ENCODE measurements around the gene YWHAB. TPM values are rescaled to one million over a fixed set of nuclear protein-coding genes. Genes with fewer than 3 reads are reported as not detected.

YWHAB gene
- total RNA-seq, 1 experiment from 2014 or later: 267 TPM

DNA sequence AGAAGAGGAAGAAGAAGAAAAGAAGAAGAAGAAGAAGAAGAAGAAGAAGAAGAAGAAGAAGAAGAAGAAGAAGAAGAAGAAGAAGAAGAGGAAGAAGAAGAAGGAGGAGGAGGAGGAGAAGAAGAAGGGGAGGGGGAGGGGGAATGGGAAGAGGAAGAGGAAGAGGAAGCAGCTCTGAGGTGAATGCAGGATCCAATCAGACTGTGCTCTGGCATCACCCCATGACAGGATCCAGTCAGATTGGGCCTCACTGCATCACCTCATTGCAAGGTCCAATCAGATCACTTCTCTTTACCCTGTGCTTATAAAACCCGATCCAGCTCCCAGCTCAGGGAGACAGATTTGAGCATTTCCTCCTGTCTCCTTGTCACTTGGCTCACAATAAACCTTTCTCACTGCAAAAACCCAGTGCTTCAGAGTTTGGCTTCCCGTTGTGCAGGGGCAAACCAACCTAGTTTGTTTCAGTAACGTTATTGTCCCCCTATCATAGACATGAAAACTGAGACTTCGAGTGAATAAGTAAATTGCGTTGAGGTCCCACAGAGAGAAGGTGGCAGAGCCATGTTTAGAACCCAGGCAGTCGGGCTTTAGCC is 28.6 kb upstream of the YWHAB start:
- ChIA-PET POLR2A (no interaction called here), CTCF (interaction anchor here (0.6 kb wide), 1 partner anchor 22 kb away, joined by 3 read pairs; no protein-coding TSS in a partner anchor)
- ATAC-seq: no peak
- Histone ChIP-seq H3K4me3 (ENCODE audit: low read depth in 2 of 2, low read length in 2 of 2) (no peak overlapping the region), H3K27ac (ENCODE audit: low read length) (no peak overlapping the region), H3K27me3 (ENCODE audit: control insufficient read depth, insufficient read depth, low read length) (no peaks in the 10 kb centered on the region), H3K36me3 (ENCODE audit: control insufficient read depth, insufficient read depth, low read length) (no peaks in the 10 kb centered on the region), H3K9me3 (ENCODE audit: control insufficient read depth, insufficient read depth, low read depth, low read length) (no peaks in the 10 kb centered on the region), H3K4me1 (ENCODE audit: control insufficient read depth, insufficient read depth, low read length) (no peaks in the 10 kb centered on the region)
- no TSS peak for BruUV-seq (replicated peaks)
- in situ Hi-C loops (cut with HindIII; ENCODE audit: low pct_unique_long_range_greater_than_20kb, low sequenced_read_pairs): no loop called here
- no peak for TF ChIP-seq REST (IDR thresholded peaks at IDR 0.05; ENCODE audit: insufficient read depth in 1 of 2, low read depth in 2 of 2, low read length in 1 of 2)
- TF ChIP-seq POLR2AphosphoS5 (IDR thresholded peaks at IDR 0.05; ENCODE audit: low read depth, low read length): no peak
- TF ChIP-seq, protein P1, sequence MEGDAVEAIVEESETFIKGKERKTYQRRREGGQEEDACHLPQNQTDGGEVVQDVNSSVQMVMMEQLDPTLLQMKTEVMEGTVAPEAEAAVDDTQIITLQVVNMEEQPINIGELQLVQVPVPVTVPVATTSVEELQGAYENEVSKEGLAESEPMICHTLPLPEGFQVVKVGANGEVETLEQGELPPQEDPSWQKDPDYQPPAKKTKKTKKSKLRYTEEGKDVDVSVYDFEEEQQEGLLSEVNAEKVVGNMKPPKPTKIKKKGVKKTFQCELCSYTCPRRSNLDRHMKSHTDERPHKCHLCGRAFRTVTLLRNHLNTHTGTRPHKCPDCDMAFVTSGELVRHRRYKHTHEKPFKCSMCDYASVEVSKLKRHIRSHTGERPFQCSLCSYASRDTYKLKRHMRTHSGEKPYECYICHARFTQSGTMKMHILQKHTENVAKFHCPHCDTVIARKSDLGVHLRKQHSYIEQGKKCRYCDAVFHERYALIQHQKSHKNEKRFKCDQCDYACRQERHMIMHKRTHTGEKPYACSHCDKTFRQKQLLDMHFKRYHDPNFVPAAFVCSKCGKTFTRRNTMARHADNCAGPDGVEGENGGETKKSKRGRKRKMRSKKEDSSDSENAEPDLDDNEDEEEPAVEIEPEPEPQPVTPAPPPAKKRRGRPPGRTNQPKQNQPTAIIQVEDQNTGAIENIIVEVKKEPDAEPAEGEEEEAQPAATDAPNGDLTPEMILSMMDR (IDR thresholded peaks at IDR 0.05): no peak
- no peak for TF ChIP-seq TCF7L2 (IDR thresholded peaks at IDR 0.05; ENCODE audit: low read depth, low read length)
- no peak for TF ChIP-seq SIN3A (IDR thresholded peaks at IDR 0.05; ENCODE audit: borderline replicate concordance, insufficient read depth, low read depth, low read length)
- intact Hi-C loops (cut with micrococcal nuclease; ENCODE audit: unreplicated experiment): no loop called here
- no peak for DNase-seq (ENCODE audit: low read depth, low spot score)

- CTCF ChIA-PET: no interaction called here
- in situ Hi-C loops (cut with HindIII; ENCODE audit: low pct_unique_long_range_greater_than_20kb, low sequenced_read_pairs): no loop called here
- Histone ChIP-seq H3K4me3 (ENCODE audit: low read depth in 2 of 2, low read length in 2 of 2) (no peak overlapping the region), H3K27ac (ENCODE audit: low read length) (no peak overlapping the region), H3K4me1 (ENCODE audit: control insufficient read depth, insufficient read depth, low read length) (no peaks in the 10 kb centered on the region), H3K9me3 (ENCODE audit: control insufficient read depth, insufficient read depth, low read depth, low read length) (no peaks in the 10 kb centered on the region), H3K27me3 (ENCODE audit: control insufficient read depth, insufficient read depth, low read length) (no peaks in the 10 kb centered on the region), H3K36me3 (ENCODE audit: control insufficient read depth, insufficient read depth, low read length) (no peaks in the 10 kb centered on the region)
- intact Hi-C loops (cut with micrococcal nuclease; ENCODE audit: unreplicated experiment): no loop called here
- ATAC-seq (no peak), DNase-seq (ENCODE audit: low read depth, low spot score) (no peak)
- POLR2A ChIA-PET: interaction anchor here (1.0 kb wide), 1 partner anchor 27 kb away, joined by 3 read pairs; the partner anchor contains the start of gene YWHAB
- TF ChIP-seq POLR2AphosphoS5 (IDR thresholded peaks at IDR 0.05; ENCODE audit: low read depth, low read length): no peak
- TF ChIP-seq, protein P1 (IDR thresholded peaks at IDR 0.05): no peak
- no peak for TF ChIP-seq TCF7L2 (IDR thresholded peaks at IDR 0.05; ENCODE audit: low read depth, low read length)
- no peak for TF ChIP-seq SIN3A (IDR thresholded peaks at IDR 0.05; ENCODE audit: borderline replicate concordance, insufficient read depth, low read depth, low read length)
- TF ChIP-seq REST (IDR thresholded peaks at IDR 0.05; ENCODE audit: insufficient read depth in 1 of 2, low read depth in 2 of 2, low read length in 1 of 2): no peak
- BruUV-seq (replicated peaks): no TSS peak
Measured at GRCh38 chr20:44858606-44859360, 26.7 kb upstream of the YWHAB start.
